ENCODE results near the gene USP12. TPM values are rescaled to one million over a fixed set of nuclear protein-coding genes. Genes with fewer than 3 reads are reported as not detected.
A peak's percentile ranks its signal among the peaks of the same experiment; 100 is the strongest.

The USP12 gene
- total and polyA plus RNA-seq, 3 experiments from 2014 or later: 14.5 to 73.2 (median 72.1) TPM

GRCh38 chr13:27112006-27112405, 59.6 kb downstream of the USP12 start:
- Histone ChIP-seq H3K9me3 (ENCODE audit: low read length) (no peaks in the 10 kb centered on the region), H3K36me3 (ENCODE audit: insufficient read depth, low read length) (no peaks in the 10 kb centered on the region), H3K4me1 (ENCODE audit: insufficient read depth, low read length) (no peaks in the 10 kb centered on the region), H3K27ac (ENCODE audit: low read depth, low read length) (no peak overlapping the region), H3K27me3 (ENCODE audit: insufficient read depth, low read length, poor library complexity, severe bottlenecking) (no peaks in the 10 kb centered on the region), H3K4me3 (ENCODE audit: low read length) (no peak overlapping the region)
- H3K4me3 Mint-ChIP-seq: no peak overlapping the region
- DNase-seq: no peak
- CTCF ChIA-PET: no interaction called here
- H3K27ac Mint-ChIP-seq: peak overlapping the region in 1 of 8 donors; percentile 68
- POLR2A ChIA-PET: no interaction called here
- peaks cover 13 to 47% (median 38%) of the 10 kb centered on the region in 3 donors for H3K4me1 Mint-ChIP-seq
- peaks cover 2 to 39% (median 4%) of the 10 kb centered on the region in 3 donors for H3K36me3 Mint-ChIP-seq
- H3K27me3 Mint-ChIP-seq: no peaks in the 10 kb centered on the region
- no peaks in the 10 kb centered on the region for H3K9me3 Mint-ChIP-seq

- H3K4me1 ChIP-seq (ENCODE audit: insufficient read depth, low read length): no peaks in the 10 kb centered on the region
Measured at GRCh38 chr13:27110056-27110746, 61.4 kb downstream of the USP12 start.

GRCh38 chr13:27106144-27106543, 65.5 kb downstream of the USP12 start:
- Mint-ChIP-seq H3K4me1 (peaks cover 9 to 15% (median 13%) of the 10 kb centered on the region in 3 donors), H3K27ac (peak overlapping the region in 1 of 8 donors; percentile 13), H3K36me3 (peaks cover 10 to 51% (median 16%) of the 10 kb centered on the region in 3 donors), H3K9me3 (no peaks in the 10 kb centered on the region), H3K4me3 (no peak overlapping the region), H3K27me3 (no peaks in the 10 kb centered on the region)
- no peaks in the 10 kb centered on the region for H3K4me1 ChIP-seq (ENCODE audit: insufficient read depth, low read length)
- H3K9me3 ChIP-seq (ENCODE audit: low read length): no peaks in the 10 kb centered on the region
- peaks cover 7% of the 10 kb centered on the region for H3K36me3 ChIP-seq (ENCODE audit: insufficient read depth, low read length)
- no peaks in the 10 kb centered on the region for H3K27me3 ChIP-seq (ENCODE audit: insufficient read depth, low read length, poor library complexity, severe bottlenecking)
- POLR2A ChIA-PET: no interaction called here
- CTCF ChIA-PET: no interaction called here
- H3K4me3 ChIP-seq (ENCODE audit: low read length): no peak overlapping the region
- DNase-seq: no peak
- no peak overlapping the region for H3K27ac ChIP-seq (ENCODE audit: low read depth, low read length)

More at GRCh38 chr13:27110056-27110746, 61.4 kb downstream of the USP12 start:
- Histone ChIP-seq H3K9me3 (ENCODE audit: low read length) (no peaks in the 10 kb centered on the region), H3K36me3 (ENCODE audit: insufficient read depth, low read length) (peaks cover 6% of the 10 kb centered on the region), H3K4me3 (ENCODE audit: low read length) (no peak overlapping the region), H3K27ac (ENCODE audit: low read depth, low read length) (no peak overlapping the region), H3K27me3 (ENCODE audit: insufficient read depth, low read length, poor library complexity, severe bottlenecking) (no peaks in the 10 kb centered on the region)
- H3K4me1 Mint-ChIP-seq: peaks cover 12 to 39% (median 33%) of the 10 kb centered on the region in 3 donors
- H3K27me3 Mint-ChIP-seq: no peaks in the 10 kb centered on the region
- H3K36me3 Mint-ChIP-seq: peaks cover 2 to 34% (median 5%) of the 10 kb centered on the region in 3 donors
- H3K9me3 Mint-ChIP-seq: no peaks in the 10 kb centered on the region
- no peak for DNase-seq
- ChIA-PET CTCF (interaction anchor here (0.6 to 1.6 kb wide), 2 partner anchors 16 to 55 kb away, joined by 3 read pairs; no protein-coding TSS in a partner anchor), POLR2A (interaction anchor here (0.6 kb wide), 1 partner anchor 26 kb away, joined by 3 read pairs; no protein-coding TSS in a partner anchor)
- no peak overlapping the region for H3K4me3 Mint-ChIP-seq
- peak overlapping the region in 1 of 8 donors; percentile 59 for H3K27ac Mint-ChIP-seq

GRCh38 chr13:27104606-27105005, 67.0 kb downstream of the USP12 start:
- H3K27me3 ChIP-seq (ENCODE audit: insufficient read depth, low read length, poor library complexity, severe bottlenecking): no peaks in the 10 kb centered on the region
- Mint-ChIP-seq H3K36me3 (peaks cover 10 to 59% (median 21%) of the 10 kb centered on the region in 3 donors), H3K4me1 (peaks cover 19 to 23% (median 21%) of the 10 kb centered on the region in 3 donors), H3K9me3 (no peaks in the 10 kb centered on the region), H3K27me3 (no peaks in the 10 kb centered on the region), H3K27ac (no peak overlapping the region), H3K4me3 (no peak overlapping the region)
- no peak overlapping the region for H3K4me3 ChIP-seq (ENCODE audit: low read length)
- no peaks in the 10 kb centered on the region for H3K4me1 ChIP-seq (ENCODE audit: insufficient read depth, low read length)
- ChIA-PET POLR2A (no interaction called here), CTCF (no interaction called here)
- H3K27ac ChIP-seq (ENCODE audit: low read depth, low read length): no peak overlapping the region
- no peak for DNase-seq
- peaks cover 7% of the 10 kb centered on the region for H3K36me3 ChIP-seq (ENCODE audit: insufficient read depth, low read length)
- H3K9me3 ChIP-seq (ENCODE audit: low read length): no peaks in the 10 kb centered on the region

GRCh38 chr13:27101847-27102246, 69.8 kb downstream of the USP12 start:
- no peak overlapping the region for H3K27ac ChIP-seq (ENCODE audit: low read depth, low read length)
- H3K36me3 Mint-ChIP-seq: peaks cover 10 to 64% (median 22%) of the 10 kb centered on the region in 3 donors
- no peaks in the 10 kb centered on the region for H3K27me3 Mint-ChIP-seq
- H3K27me3 ChIP-seq (ENCODE audit: insufficient read depth, low read length, poor library complexity, severe bottlenecking): no peaks in the 10 kb centered on the region
- DNase-seq: no peak
- no peaks in the 10 kb centered on the region for H3K9me3 Mint-ChIP-seq
- H3K4me3 Mint-ChIP-seq: no peak overlapping the region
- POLR2A ChIA-PET: no interaction called here
- CTCF ChIA-PET: no interaction called here
- no peaks in the 10 kb centered on the region for H3K9me3 ChIP-seq (ENCODE audit: low read length)
- H3K27ac Mint-ChIP-seq: no peak overlapping the region
- no peak overlapping the region for H3K4me3 ChIP-seq (ENCODE audit: low read length)
- H3K36me3 ChIP-seq (ENCODE audit: insufficient read depth, low read length): peaks cover 7% of the 10 kb centered on the region
- no peaks in the 10 kb centered on the region for H3K4me1 ChIP-seq (ENCODE audit: insufficient read depth, low read length)
- H3K4me1 Mint-ChIP-seq: peaks cover 27 to 38% (median 28%) of the 10 kb centered on the region in 3 donors

- Histone ChIP-seq H3K27me3 (ENCODE audit: insufficient read depth, low read length, poor library complexity, severe bottlenecking) (no peaks in the 10 kb centered on the region), H3K4me1 (ENCODE audit: insufficient read depth, low read length) (no peaks in the 10 kb centered on the region), H3K27ac (ENCODE audit: low read depth, low read length) (no peak overlapping the region), H3K4me3 (ENCODE audit: low read length) (no peak overlapping the region), H3K36me3 (ENCODE audit: insufficient read depth, low read length) (peaks cover 7% of the 10 kb centered on the region), H3K9me3 (ENCODE audit: low read length) (no peaks in the 10 kb centered on the region)
- DNase-seq: no peak
- CTCF ChIA-PET: no interaction called here
- POLR2A ChIA-PET: no interaction called here
- no peaks in the 10 kb centered on the region for H3K9me3 Mint-ChIP-seq
- H3K36me3 Mint-ChIP-seq: peaks cover 10 to 67% (median 22%) of the 10 kb centered on the region in 3 donors
- no peaks in the 10 kb centered on the region for H3K27me3 Mint-ChIP-seq
- H3K4me1 Mint-ChIP-seq: peaks cover 24 to 35% (median 28%) of the 10 kb centered on the region in 3 donors
- no peak overlapping the region for H3K27ac Mint-ChIP-seq
- H3K4me3 Mint-ChIP-seq: no peak overlapping the region
Measured at GRCh38 chr13:27101289-27101688, 70.3 kb downstream of the USP12 start.

- no peak overlapping the region for H3K4me3 Mint-ChIP-seq
- H3K36me3 Mint-ChIP-seq: peaks cover 13 to 67% (median 34%) of the 10 kb centered on the region in 3 donors
- H3K27ac Mint-ChIP-seq: peak overlapping the region in 1 of 8 donors; percentile 38
- peaks cover 24 to 32% (median 27%) of the 10 kb centered on the region in 3 donors for H3K4me1 Mint-ChIP-seq
- Histone ChIP-seq H3K4me3 (ENCODE audit: low read length) (no peak overlapping the region), H3K4me1 (ENCODE audit: insufficient read depth, low read length) (no peaks in the 10 kb centered on the region), H3K9me3 (ENCODE audit: low read length) (no peaks in the 10 kb centered on the region), H3K27me3 (ENCODE audit: insufficient read depth, low read length, poor library complexity, severe bottlenecking) (no peaks in the 10 kb centered on the region), H3K27ac (ENCODE audit: low read depth, low read length) (no peak overlapping the region), H3K36me3 (ENCODE audit: insufficient read depth, low read length) (peaks cover 4% of the 10 kb centered on the region)
- H3K27me3 Mint-ChIP-seq: no peaks in the 10 kb centered on the region
- POLR2A ChIA-PET: no interaction called here
- no peaks in the 10 kb centered on the region for H3K9me3 Mint-ChIP-seq
- no peak for DNase-seq
- CTCF ChIA-PET: no interaction called here
Measured at GRCh38 chr13:27097691-27098090, 73.9 kb downstream of the USP12 start.

- no peaks in the 10 kb centered on the region for H3K4me1 ChIP-seq (ENCODE audit: insufficient read depth, low read length)
- no peaks in the 10 kb centered on the region for H3K9me3 ChIP-seq (ENCODE audit: low read length)
- H3K27ac Mint-ChIP-seq: peak overlapping the region in 1 of 8 donors; percentile 9
- ChIA-PET CTCF (no interaction called here), POLR2A (no interaction called here)
- peaks cover 11 to 82% (median 39%) of the 10 kb centered on the region in 3 donors for H3K36me3 Mint-ChIP-seq
- no peak overlapping the region for H3K27ac ChIP-seq (ENCODE audit: low read depth, low read length)
- no peak for DNase-seq
- H3K4me1 Mint-ChIP-seq: peaks cover 0 to 1% (median 0%) of the 10 kb centered on the region in 3 donors
- no peaks in the 10 kb centered on the region for H3K27me3 Mint-ChIP-seq
- no peaks in the 10 kb centered on the region for H3K9me3 Mint-ChIP-seq
- no peak overlapping the region for H3K4me3 Mint-ChIP-seq
- no peaks in the 10 kb centered on the region for H3K27me3 ChIP-seq (ENCODE audit: insufficient read depth, low read length, poor library complexity, severe bottlenecking)
- H3K36me3 ChIP-seq (ENCODE audit: insufficient read depth, low read length): peaks cover 10% of the 10 kb centered on the region
- H3K4me3 ChIP-seq (ENCODE audit: low read length): no peak overlapping the region
Measured at GRCh38 chr13:27091451-27091850, 80.2 kb downstream of the USP12 start.
